Measurements from ENCODE around the gene APOA4. TPM values are rescaled to one million over a fixed set of nuclear protein-coding genes. Genes with fewer than 3 reads are reported as not detected.

The APOA4 gene
- total RNA-seq, 1 experiment from 2014 or later: not detected

DNA sequence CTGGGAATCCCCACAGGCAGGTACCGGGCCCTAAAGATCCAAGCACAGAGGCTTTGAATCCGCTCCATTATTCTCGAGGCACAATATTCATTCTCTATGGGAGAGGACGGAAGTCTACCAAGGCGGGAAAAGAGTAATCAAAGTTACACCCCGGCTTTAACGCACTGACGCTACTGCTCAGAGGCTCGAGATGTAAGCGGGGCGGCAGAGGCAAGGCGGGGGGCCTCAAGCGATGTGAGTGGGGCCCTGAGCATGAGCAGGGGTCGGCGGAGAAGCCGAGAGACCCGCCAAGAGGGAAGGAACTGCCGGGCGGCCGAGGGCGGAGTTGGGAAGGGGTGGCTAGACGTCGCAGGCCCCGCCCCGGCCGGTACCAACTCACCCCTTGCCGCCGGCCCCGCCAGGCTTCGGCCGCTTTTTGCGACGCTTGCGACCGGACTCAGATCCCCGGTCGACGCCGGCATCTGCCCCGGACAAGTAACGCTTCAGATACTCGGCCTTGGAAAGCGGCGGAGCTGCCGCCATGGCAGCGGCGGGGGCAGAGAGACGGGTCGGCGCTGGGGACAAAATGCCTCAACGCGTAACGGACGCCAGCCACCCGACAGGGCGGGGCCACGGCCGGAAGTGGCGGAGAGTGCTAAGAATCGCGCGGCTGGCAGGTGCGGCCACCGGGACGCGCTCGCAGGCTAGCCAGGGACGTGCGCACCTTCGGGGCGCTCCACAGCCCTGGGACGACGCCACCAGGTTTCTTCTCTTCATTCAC lies 50.5 kb downstream of the APOA4 start, which contains the start of gene BUD13:
Gene BUD13 (minus strand): TSS at position 545 of the 760 bp plus-strand sequence. CDS start 23 bp downstream, at position 522.
- in situ Hi-C loops (cut with HindIII; ENCODE audit: low pct_unique_long_range_greater_than_20kb, low sequenced_read_pairs) (no loop called here), intact Hi-C loops (cut with micrococcal nuclease; ENCODE audit: unreplicated experiment) (no loop called here)
- no TSS peak for BruUV-seq (replicated peaks)
- peak within 1 kb of the TSS; percentile 99 for H3K27ac ChIP-seq (ENCODE audit: low read length)
- H3K36me3 ChIP-seq (ENCODE audit: control insufficient read depth, insufficient read depth, low read length): peaks cover 12% of the 10 kb centered on the region
- TF ChIP-seq, protein P1, sequence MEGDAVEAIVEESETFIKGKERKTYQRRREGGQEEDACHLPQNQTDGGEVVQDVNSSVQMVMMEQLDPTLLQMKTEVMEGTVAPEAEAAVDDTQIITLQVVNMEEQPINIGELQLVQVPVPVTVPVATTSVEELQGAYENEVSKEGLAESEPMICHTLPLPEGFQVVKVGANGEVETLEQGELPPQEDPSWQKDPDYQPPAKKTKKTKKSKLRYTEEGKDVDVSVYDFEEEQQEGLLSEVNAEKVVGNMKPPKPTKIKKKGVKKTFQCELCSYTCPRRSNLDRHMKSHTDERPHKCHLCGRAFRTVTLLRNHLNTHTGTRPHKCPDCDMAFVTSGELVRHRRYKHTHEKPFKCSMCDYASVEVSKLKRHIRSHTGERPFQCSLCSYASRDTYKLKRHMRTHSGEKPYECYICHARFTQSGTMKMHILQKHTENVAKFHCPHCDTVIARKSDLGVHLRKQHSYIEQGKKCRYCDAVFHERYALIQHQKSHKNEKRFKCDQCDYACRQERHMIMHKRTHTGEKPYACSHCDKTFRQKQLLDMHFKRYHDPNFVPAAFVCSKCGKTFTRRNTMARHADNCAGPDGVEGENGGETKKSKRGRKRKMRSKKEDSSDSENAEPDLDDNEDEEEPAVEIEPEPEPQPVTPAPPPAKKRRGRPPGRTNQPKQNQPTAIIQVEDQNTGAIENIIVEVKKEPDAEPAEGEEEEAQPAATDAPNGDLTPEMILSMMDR (IDR thresholded peaks at IDR 0.05): no peak
- TF ChIP-seq POLR2AphosphoS5 (IDR thresholded peaks at IDR 0.05; ENCODE audit: low read depth, low read length) (peak; percentile 97), TCF7L2 (IDR thresholded peaks at IDR 0.05; ENCODE audit: low read depth, low read length) (peak; percentile 25; the same call in 1 of the 2 replicates), SIN3A (IDR thresholded peaks at IDR 0.05; ENCODE audit: borderline replicate concordance, insufficient read depth, low read depth, low read length) (peak; percentile 94; the same call in 1 of the 2 replicates)
- TF ChIP-seq, protein P2, sequence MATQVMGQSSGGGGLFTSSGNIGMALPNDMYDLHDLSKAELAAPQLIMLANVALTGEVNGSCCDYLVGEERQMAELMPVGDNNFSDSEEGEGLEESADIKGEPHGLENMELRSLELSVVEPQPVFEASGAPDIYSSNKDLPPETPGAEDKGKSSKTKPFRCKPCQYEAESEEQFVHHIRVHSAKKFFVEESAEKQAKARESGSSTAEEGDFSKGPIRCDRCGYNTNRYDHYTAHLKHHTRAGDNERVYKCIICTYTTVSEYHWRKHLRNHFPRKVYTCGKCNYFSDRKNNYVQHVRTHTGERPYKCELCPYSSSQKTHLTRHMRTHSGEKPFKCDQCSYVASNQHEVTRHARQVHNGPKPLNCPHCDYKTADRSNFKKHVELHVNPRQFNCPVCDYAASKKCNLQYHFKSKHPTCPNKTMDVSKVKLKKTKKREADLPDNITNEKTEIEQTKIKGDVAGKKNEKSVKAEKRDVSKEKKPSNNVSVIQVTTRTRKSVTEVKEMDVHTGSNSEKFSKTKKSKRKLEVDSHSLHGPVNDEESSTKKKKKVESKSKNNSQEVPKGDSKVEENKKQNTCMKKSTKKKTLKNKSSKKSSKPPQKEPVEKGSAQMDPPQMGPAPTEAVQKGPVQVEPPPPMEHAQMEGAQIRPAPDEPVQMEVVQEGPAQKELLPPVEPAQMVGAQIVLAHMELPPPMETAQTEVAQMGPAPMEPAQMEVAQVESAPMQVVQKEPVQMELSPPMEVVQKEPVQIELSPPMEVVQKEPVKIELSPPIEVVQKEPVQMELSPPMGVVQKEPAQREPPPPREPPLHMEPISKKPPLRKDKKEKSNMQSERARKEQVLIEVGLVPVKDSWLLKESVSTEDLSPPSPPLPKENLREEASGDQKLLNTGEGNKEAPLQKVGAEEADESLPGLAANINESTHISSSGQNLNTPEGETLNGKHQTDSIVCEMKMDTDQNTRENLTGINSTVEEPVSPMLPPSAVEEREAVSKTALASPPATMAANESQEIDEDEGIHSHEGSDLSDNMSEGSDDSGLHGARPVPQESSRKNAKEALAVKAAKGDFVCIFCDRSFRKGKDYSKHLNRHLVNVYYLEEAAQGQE (IDR thresholded peaks at IDR 0.05; ENCODE audit: insufficient read depth in 1 of 2, low read depth in 2 of 2, low read length in 1 of 2): peak in 1 of 2 experiments; percentile 79; a peak in 2 of 4 replicates
- no peaks in the 10 kb centered on the region for H3K27me3 ChIP-seq (ENCODE audit: control insufficient read depth, insufficient read depth, low read length)
- peak; percentile 95 for ATAC-seq
- H3K4me1 ChIP-seq (ENCODE audit: control insufficient read depth, insufficient read depth, low read length): peaks cover 20% of the 10 kb centered on the region
- CTCF ChIA-PET: interaction anchor here (1.2 kb wide), 1 partner anchor 17 kb away, joined by 4 read pairs; no protein-coding TSS in a partner anchor
- H3K4me3 ChIP-seq (ENCODE audit: low read depth in 2 of 2, low read length in 2 of 2): peak within 1 kb of the TSS; percentile 90 to 96
- H3K9me3 ChIP-seq (ENCODE audit: control insufficient read depth, insufficient read depth, low read depth, low read length): no peaks in the 10 kb centered on the region
- POLR2A ChIA-PET: interaction anchor here (1.7 kb wide), 1 partner anchor 14 kb away, joined by 3 read pairs; no protein-coding TSS in a partner anchor
- no peak for DNase-seq (ENCODE audit: low read depth, low spot score)

DNA sequence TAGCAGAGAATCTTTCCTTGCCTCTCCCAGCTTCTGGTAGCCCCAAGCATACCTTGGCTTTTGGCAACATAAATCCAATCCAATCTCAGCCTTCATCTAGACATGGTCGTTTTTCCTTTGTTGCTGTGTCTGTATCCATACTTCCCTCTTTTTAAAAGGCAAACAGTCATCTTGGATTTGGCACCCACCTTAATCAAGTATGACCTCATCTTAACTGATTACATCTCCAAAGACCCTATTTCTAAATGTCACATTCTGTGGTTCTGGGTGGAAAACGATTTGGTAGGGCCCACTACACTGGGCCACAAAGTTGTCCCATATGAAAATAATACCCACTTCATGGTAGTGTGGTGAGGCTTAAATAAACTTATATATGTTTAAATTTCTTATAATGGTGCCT lies 51.2 kb downstream of the APOA4 start:
- BruUV-seq (replicated peaks): TSS peak; percentile 69
- CTCF ChIA-PET: interaction anchor here (1.2 kb wide), 1 partner anchor 18 kb away, joined by 4 read pairs; no protein-coding TSS in a partner anchor
- H3K27me3 ChIP-seq (ENCODE audit: control insufficient read depth, insufficient read depth, low read length): no peaks in the 10 kb centered on the region
- H3K4me1 ChIP-seq (ENCODE audit: control insufficient read depth, insufficient read depth, low read length): peaks cover 20% of the 10 kb centered on the region
- intact Hi-C loops (cut with micrococcal nuclease; ENCODE audit: unreplicated experiment): no loop called here
- no peak for TF ChIP-seq TCF7L2 (IDR thresholded peaks at IDR 0.05; ENCODE audit: low read depth, low read length)
- TF ChIP-seq, protein P1 (IDR thresholded peaks at IDR 0.05): no peak
- TF ChIP-seq, protein P2 (IDR thresholded peaks at IDR 0.05; ENCODE audit: insufficient read depth in 1 of 2, low read depth in 2 of 2, low read length in 1 of 2): no peak
- TF ChIP-seq POLR2AphosphoS5 (IDR thresholded peaks at IDR 0.05; ENCODE audit: low read depth, low read length): no peak
- no peak for TF ChIP-seq SIN3A (IDR thresholded peaks at IDR 0.05; ENCODE audit: borderline replicate concordance, insufficient read depth, low read depth, low read length)
- H3K27ac ChIP-seq (ENCODE audit: low read length): peak overlapping the region; percentile 99
- in situ Hi-C loops (cut with HindIII; ENCODE audit: low pct_unique_long_range_greater_than_20kb, low sequenced_read_pairs): no loop called here
- DNase-seq (ENCODE audit: low read depth, low spot score) (no peak), ATAC-seq (no peak)
- POLR2A ChIA-PET: interaction anchor here (1.7 kb wide), 1 partner anchor 15 kb away, joined by 3 read pairs; no protein-coding TSS in a partner anchor
- H3K9me3 ChIP-seq (ENCODE audit: control insufficient read depth, insufficient read depth, low read depth, low read length): no peaks in the 10 kb centered on the region
- peak overlapping the region; percentile 90 to 96 for H3K4me3 ChIP-seq (ENCODE audit: low read depth in 2 of 2, low read length in 2 of 2)
- peaks cover 12% of the 10 kb centered on the region for H3K36me3 ChIP-seq (ENCODE audit: control insufficient read depth, insufficient read depth, low read length)

Measured in Panc1 (cell line).